Effector CD4-positive, alpha-beta T cell (primary cell): ENCODE results near the gene STIM1.

Source experiments
- DNase-seq: peaks from one replicate; pipeline ENCODE4 v3.0.0-alpha.2; 2020

The STIM1 gene

GRCh38 chr11:4074266-4074665, 218.8 kb downstream of the STIM1 start:
- no peak for DNase-seq

DNA sequence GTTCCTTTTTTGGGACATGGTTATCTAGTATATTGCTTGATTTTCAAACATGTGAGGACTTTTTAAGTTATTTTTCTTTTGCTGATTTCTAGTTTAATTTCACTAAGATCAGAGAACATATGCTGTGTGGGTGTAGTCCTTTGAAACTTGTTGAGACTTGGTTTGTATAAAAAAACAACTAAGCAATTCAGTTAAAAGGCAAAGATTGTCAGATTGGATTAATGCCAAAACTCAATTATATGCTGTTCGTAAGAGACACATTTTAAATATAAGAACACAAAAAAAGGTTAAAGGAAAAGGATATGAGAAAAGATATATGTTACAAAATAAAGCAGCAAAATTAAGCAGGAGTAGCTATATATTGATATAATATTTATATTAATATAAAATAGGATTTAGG, 221.3 kb downstream of the STIM1 start:
- DNase-seq = no peak

- no peak for DNase-seq
Measured at GRCh38 chr11:4083198-4083597, 227.7 kb downstream of the STIM1 start.

GRCh38 chr11:4084406-4085125, 229.1 kb downstream of the STIM1 start:
- no peak for DNase-seq

DNA sequence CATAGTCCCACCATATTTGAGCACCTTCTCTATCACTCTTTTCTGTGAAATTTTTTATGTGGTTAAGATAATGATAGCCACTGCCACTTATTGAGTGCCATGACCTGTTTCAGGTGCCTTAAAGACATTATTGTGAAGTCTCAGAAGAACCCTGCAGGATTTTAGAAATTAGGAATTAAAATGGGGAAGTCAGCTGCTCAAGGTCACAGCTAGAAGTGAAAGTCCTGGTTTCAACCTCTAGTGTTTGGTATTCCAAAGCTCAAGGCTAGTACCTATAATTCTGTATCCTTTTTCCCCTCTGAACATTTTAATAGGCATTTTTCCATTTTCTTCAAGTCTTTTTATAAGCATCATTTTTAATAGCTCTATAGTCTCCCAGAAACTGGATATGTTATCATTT, 230.1 kb downstream of the STIM1 start:
- DNase-seq = no peak

DNA sequence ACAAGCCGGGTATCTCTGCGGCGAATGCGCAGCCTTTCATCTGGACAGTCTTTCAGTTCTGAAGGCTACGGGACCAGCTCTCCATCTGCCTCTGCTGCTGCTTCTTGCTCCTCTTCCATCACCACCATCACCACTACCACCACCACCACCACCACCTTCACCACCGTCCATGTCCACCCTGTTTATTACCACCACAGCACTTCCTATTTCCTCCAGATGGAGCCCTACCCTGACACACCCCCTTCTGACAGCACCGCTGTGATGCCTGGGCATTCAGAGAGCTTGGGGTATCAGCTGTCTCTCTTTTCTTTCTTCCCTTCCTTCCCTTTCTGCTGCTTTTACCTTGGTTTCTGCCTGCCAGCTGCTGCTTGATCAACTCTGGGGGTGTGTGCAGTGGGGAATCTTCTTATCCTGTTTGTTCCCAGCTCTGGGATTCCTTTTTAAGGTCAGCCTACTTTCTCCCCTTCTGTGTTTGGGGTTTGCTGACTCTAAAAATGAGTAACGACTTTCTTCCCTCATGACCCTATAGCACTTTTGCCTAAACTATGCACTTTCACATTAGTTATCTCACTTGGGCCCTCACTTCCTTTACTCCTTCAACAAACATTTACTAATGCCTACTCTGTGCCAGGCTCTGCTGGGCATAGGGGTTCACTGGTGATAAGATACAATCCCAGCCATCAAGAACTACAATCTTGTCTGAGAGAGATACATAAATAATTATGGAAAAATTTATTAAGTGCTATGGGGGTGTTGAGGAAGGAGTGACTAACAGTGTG, 231.3 kb downstream of the STIM1 start:
- no peak for DNase-seq

GRCh38 chr11:4087551-4087950, 232.1 kb downstream of the STIM1 start:
- DNase-seq = no peak

DNA sequence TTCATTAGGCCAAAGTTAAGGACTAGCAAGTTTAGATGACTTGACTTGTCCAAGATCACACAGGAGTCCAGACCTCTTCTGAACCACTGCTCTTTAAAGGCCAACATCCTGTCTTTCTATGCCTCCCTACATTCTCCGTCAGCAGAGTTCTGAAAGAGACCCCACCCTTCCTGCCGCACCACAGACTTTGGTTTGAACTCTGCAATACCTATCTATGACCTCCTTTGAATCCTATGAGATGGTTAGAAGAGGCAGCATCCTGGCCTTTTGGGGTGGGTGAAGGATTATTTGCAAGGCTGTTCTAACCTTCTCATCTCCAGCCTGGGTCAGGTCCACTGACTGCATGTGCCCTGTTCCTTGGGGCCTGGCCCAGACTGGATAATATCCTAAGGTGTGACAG, 234.8 kb downstream of the STIM1 start:
- DNase-seq = peak; percentile 28

GRCh38 chr11:4092026-4092425, 236.6 kb downstream of the STIM1 start:
- no peak for DNase-seq

- no peak for DNase-seq
Measured at GRCh38 chr11:4093519-4094347, 238.3 kb downstream of the STIM1 start.

- DNase-seq = peak; percentile 90
Measured at GRCh38 chr11:4094348-4095291, 239.2 kb downstream of the STIM1 start, which contains the start of gene RRM1. Gene RRM1, plus strand, starts transcription at chr11:4094799. Its CDS starts 214 bp downstream, at chr11:4095013.

DNA sequence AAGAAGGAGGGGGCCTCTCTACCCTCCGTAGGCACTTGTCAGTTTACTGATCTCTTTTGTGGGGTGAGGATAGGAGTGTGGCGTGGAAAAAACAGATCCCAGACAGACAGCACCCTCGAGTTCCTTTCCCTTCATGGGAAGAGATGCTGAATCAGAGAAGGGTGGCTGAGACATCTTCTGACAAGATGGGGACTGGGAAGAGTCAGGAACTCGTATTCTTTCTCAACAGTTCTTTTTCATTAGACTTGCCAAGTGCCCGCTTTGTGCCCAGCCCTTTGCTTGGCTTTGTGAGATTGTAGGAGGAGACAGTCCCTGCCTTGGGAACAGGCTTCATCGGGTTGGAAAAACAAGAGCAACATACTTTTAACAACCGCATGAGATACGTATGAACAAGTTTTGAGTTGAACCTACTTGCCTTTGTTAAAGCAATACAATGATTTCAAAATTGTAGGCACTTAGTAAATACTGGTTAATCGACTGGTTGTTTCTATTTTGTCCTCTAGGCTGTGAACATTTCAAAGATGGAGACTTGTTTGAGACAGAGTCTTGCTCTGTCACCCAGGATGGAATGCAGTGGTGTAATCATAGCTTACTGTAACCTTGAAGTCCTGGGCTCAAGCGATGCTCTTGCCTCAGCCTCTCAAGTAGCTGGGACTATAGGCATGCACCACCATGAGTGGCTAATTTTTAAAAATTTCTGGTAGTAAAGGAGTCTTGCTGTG, 240.2 kb downstream of the STIM1 start:
- no peak for DNase-seq

GRCh38 chr11:4098026-4098621, 242.7 kb downstream of the STIM1 start:
- DNase-seq = no peak

GRCh38 chr11:4102711-4103110, 247.2 kb downstream of the STIM1 start:
- no peak for DNase-seq

DNA sequence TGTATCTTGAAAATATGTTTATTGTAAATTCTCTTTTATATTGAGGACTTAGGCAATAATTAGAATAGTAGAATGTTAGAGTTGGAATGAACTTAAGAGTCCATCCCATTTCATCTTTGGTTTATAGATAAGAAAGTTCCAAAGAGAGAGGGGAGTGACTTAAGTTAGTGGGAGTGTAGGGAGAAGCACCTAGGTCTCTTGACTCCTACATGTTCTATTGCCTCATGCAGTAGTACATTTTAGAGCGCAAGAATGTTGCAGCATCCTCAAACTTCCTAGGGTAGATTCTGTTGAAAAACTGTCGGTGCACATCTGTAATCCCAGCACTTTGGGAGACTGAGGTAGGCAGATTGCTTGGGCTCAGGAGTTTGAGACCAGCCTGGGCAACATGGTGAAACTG, 247.8 kb downstream of the STIM1 start:
- no peak for DNase-seq

DNA sequence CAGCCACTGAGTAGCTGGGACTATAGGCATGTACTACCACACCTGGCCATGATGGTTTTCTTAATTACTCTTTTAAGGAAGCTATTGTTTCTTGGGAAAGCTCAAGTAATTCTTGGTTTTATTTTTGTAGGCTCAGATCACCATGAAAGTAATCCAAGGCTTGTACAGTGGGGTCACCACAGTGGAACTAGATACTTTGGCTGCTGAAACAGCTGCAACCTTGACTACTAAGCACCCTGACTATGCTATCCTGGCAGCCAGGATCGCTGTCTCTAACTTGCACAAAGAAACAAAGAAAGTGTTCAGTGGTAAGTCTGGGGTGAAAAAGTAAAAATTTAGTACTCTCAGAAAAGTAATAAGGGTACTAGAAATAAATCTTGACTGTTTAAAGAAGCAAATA, 250.5 kb downstream of the STIM1 start:
- DNase-seq = no peak

- no peak for DNase-seq
Measured at GRCh38 chr11:4111834-4112233, 256.4 kb downstream of the STIM1 start.

DNA sequence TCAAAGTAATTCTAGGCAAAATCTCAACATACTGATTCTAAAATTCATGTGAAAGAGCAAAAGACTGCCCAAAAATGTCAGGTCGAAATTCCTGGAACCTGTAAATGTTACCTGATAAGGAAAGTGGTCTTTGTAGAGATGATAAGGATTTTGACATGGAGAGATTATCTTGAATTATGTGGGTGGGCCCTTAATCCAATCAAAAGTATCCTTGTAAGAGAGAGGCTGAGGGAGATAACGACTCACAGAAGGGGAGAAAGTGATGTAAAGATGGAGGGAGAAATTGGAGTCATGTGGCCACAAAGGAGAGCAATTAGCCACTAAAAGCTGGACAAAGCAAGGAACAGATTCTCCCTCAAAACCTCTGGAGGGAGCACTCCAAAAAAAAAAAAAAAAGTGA, 259.7 kb downstream of the STIM1 start:
- DNase-seq = no peak

GRCh38 chr11:4118107-4118506, 262.6 kb downstream of the STIM1 start:
- DNase-seq = no peak

DNA sequence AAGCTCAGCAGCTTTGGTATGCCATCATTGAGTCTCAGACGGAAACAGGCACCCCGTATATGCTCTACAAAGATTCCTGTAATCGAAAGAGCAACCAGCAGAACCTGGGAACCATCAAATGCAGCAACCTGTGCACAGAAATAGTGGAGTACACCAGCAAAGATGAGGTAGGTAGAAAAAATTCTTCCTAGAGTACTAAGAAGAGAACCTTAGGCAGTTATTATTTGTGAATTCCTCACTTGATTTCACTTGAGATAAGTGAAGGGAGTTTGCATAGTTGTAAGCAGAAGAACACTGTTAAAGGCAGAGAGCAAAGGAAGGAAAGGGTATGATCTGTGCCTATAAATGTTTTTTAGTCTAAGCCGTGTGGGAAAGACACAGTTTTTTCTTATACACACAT, 267.8 kb downstream of the STIM1 start:
- DNase-seq = no peak

GRCh38 chr11:4125141-4125540, 269.7 kb downstream of the STIM1 start:
- DNase-seq = no peak
